IPS-NIHi11 (cell line): ENCODE measurements around the gene INKA2.

ENCODE experiments used
- DNase-seq: peaks from one replicate; pipeline ENCODE4 v3.0.0; 2012; ENCODE audit warnings: mixed read lengths, low spot score

The INKA2 gene

DNA sequence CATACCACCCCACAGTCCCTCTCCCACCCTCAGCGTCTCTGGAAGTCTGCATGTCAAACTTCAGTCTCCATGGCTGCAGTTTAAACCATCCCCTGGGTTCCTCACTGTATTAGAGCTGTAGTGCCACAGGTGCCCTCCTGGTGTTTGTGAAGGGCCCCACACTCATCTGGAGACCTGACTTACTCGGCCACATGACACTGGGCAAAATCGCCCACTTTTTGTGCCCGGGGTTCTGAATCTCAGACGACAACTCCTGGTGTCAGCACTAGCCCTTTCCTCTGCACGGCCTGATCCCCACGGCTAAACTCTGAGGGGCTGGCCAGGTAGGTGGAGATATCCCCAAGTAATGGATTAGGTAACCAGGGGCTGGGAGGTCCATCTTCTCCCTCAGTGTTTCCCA lies 6.5 kb downstream of the INKA2 start:
- DNase-seq, result no peak

DNA sequence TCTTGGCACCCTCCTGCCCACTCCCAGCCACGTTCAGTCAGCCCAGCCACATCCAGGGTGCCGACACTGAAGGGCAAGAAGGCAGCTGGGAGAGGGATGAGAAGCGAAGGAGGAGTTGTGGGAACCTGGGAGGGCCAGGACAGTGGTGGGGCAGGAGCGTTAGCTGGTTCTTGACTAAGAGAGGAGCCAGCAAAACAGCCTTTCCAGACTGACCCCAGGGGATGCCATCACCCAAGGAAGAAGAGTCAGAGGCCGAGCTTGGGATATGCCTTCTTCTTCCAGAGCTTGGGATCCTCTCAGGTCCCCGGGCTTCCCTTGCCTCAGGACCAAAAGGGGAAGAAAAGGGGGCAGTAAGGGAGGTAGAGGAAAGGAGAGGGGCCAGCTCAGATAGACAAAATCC lies 7.2 kb downstream of the INKA2 start:
- no peak for DNase-seq

DNA sequence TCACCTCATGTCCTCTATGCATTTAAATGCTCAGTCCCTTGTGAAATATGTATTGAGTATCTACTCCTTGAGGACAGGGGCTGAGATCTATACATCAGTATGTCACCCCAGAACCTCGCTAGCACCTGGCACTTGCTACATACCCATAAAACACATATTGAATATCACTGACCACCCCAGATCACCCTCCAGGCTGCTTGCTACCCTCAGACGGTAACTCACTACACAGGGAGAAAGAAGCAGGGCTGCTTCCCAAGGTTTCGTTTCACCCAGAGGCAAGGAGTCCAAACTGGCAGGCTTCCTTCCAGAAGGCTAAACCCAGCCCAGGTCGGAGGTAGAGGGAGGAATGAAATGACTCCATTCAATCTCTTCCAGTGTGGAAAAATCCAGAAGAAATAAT lies 8.5 kb downstream of the INKA2 start:
- no peak for DNase-seq

DNA sequence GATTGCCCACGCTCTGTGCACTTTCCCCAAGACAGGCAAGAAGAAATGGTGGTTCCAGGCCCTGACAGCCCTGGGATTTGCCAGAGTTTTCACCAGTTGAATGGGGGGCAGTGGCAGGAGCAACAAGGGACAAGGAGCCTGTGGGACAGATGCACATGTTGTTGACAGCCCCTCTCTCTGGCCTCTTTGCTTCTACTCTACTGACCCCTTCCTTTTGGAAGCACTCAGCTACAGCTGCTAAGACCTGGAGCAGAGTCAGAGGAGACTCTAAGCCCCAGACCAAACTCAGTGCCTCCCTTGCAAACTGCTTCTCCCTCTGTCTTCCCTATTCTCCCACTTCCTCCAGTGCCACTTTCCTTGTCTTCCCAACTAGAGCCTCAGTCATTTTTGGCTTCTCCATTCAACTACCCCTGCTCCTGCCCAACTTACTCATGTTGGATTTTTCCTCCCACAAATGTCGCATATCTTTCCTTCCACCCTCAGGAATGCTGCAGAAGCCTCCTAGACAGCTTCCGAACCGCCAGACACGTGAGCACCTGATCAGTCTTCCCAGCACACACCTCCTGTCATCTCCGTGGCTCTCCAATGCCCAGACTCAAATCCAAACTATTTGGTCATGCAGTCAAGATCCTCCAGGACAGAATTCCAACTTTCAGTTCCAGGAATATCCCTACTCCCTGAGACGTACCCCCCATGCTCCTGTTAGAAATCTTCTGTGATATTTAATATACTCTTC lies 9.1 kb downstream of the INKA2 start:
- DNase-seq, result no peak

DNA sequence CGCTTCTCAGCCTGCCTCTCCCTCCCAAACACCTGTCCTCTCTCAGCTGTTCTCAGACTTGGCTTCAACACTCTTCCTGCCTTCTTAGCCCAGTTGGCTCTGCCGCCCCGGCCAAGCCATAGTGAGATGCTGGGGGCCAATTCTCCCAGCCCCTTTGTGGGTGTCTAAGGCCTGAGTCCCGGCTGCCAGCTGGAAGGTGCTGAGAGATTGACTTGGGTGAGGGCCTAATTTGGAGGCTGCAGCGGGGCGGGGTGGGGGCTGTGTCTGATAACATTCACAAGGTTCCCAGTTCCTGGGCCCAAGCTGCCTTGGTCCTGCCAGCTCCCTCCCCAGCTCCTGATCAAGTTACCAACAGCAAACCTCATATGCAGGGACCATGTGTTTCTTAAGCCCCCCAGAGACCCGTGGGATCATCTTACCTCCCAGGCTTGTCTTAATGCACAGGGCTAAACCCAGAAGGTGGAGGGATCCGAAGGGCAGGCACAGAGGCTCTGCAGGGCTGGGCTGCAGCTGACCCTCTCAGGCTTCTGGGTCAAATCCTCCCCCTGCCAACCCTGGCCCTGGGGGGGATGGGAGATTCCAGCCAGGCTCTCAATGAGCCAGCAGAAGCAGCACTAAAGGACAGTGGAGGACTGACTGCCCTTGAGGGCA lies 9.8 kb downstream of the INKA2 start:
- DNase-seq, result no peak

DNA sequence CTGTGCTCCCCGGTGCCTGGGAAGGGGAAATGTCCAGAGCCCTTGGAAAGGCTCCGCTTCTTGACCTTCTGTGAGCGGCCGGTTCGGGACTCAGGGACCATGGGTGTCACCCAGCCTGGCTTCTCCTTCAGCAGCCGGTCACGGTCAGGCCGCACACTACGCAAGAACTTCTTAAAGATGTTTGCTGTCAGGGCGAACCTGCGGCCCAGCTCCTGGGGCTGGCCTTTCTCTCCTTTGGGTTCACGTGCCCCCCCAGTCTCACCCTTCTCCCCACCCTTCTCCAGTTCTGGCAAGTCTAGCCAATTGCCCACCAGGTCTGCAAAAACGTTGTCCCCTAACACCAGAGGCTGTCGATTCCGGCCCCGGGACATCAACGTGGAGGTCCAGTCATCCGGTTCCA lies 12.1 kb downstream of the INKA2 start:
- no peak for DNase-seq

DNA sequence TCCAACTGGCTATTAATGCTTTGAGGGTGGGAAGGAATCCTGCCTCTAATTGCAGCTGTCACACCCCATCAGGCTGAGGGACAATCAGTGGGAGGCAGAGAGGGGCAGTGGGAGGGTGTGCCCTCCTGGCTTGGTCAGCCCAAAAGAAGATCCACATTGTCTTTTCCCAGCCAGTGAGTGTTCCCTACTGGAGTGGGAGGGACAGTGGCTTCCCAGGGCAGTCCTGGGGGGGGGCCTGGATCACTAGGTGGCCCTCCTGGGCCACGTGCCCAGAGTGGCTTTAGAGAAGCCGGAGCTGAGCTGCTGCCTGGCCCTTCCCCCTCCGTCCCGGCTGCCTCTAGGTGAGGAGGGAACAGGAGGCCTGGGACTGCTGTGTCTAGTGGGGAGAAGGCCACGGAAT lies 14.0 kb downstream of the INKA2 start:
- DNase-seq, result peak; percentile 44

DNA sequence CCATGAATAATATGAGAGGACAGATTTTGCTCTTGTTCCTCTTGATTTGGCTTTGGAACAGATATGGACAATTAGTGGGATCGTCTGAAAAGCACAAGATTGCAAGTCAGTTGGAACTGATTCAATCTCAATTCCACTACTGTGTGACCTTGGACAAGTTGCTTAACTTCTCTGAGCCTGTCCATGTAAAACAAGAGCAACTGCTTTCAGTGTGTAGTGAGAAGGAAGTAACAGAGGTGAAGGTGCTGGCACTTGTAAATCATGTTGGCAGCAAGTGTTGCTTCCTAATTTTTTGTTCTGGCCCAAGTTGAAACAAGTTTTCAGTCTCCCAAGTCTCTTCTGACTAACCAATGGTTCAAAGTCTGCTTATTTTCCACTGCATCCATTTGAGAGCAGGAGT lies 15.3 kb downstream of the INKA2 start:
- DNase-seq, result no peak

DNA sequence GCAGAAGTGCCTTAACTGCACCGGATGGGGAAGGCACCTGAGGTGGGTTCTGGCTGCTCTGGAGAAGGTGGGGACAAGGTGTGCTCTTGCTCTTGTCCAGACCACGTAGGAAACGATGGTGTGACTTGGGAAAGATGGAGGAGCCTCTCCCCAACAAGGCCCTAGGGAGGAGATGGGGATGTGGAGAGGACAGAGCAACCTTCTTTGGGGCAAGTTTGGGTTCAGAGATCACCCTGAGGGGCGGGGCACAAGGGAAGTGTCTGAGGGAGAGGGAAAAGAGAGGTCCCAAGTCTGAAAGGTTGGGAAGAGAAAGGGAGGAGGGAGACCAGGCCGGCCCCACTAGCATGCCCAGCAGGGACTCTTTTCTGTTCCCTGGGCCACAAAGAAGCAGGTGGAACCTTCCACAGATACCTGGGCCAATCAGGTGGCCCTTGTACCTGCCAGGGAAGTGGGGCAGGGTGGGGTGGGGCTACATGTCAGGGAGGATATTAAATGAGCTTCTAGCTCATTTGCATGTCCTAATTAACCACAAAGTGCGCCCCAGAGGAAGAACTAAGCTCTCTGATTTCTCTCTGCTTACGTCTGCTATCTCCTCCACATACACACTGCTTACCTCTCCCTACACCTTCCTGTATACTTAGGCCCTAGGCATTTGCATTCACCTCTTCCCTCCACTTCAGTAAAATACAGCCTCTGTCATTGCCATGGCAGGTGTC lies 15.9 kb downstream of the INKA2 start:
- no peak for DNase-seq

DNA sequence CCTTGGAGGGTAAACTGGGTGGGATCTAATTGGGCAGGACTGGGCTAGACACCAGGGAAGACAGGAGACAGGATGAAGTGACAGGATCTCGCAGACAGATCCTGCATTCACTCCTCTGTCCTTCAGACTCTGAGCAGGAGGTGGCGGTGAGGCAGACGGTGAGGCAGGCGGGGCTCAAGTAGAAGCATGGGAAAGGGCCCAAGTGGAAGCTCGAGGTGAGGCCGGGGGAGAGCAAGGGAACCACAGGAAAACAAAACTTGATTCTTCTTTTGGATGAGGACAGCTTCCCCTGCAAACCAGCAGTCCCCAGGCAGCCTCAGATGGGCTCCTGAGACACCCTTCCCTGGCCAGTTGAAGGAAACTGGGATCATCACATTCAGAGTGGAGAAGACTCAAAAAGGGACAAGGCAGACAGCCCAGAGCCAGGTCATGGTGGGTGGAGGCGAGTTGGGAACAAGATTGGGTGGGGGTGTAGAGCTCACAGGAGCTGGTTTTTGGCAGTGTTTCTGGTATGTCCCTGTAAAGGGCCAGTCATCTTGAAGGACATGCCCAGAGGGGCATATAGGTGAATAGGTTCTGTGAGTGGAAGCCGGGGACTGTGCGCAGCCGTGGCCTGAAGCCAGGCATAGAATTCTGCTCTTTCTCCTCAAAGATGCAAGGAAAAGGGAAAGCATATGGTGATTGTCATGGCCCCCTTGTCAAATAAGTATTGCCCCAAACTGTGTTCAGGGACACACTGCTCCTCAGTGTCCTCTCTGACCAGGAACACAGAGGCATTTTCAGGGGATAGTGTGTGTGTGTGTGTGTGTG lies 18.0 kb downstream of the INKA2 start:
- DNase-seq, result no peak

DNA sequence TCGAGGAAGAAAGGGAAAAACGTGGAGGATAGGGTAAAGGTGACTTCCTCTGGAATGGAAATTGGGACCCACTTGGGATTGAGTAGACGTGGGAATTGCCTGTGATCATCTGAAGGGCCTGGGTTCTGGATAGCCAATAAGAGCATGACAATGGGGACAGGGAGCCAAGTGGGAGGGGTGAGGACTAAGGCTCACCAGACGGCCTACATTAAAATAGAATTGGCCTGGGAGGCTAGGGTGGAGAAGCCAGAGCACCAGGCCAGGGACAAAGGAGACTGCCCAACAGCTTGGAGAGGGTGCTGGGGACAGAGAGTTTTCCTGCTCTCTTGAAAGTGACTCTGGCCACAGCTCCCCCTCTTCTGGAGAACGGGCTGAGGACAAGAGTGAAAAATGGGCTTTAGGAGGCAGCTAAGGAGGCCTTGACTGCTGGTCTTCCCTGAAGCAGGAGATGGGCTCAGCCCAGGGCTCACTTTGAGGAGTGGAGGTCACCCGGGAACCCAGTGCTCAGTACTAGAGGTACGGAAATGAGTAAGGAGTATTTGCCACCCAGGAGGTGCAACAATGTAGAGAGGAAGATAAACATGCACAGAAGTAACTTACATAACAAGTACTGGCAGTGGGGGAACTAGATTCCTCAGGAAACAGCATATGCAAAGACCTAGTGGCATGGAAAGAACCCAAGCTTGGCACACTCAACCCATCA lies 18.8 kb downstream of the INKA2 start:
- no peak for DNase-seq

DNA sequence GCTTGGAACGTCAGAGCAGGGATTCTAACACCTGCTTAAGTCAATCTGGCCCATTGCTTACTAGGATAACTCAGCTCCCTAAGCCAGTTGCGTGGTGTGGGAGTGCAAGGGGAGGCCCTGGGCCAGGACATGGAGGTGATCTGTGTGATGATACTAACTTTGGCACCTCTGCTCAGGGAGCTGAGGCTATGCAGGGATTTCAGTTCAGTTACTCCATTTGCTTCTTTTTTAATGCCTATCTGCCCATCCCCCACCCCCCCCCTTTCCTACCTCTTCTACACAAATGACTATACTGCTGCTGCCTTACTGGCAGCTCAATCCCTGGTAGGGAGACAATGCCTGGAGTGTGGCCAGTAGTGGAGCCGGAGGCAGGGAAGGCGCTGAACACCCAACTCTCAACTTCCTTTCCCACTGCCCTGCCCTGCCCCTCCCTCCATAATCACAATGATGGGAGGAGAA lies 19.5 kb downstream of the INKA2 start:
- DNase-seq, result no peak

DNA sequence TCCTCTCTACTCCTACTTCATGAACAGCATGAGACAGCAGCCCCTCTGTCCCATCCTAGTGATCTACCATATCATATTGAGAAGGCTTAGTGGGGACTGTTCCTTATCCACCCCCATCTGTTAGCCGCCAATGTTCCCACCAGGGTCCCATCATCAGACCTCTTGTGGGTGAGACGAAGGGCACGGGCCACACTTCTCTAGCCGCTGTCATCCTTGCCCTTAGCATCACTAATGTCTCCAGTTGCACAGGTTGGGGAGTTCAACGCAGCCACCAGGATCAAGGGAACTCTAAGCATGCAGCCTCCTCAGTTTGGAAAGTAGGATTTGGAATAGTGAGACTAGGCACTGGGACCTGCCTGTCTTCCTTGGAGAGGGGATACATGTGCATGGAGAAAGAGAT lies 20.1 kb downstream of the INKA2 start:
- no peak for DNase-seq

DNA sequence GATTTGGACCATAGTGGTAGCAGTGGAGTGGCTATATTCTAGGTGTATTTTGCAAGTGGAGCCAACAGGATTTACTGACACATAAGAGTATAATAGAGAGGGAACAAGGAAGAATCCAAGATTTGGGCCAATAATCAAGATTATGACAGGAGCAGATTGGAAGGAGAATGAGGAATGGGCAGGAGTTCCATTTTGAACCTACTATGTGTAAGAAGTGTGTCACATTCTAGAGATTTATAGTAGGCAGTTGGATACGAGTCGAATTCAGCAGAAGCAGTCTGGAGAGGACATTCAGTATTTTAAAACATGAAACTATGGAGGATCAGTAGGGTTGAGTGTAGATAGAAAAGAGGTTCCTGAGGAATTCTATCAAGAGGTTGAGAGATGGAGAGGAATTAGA lies 21.7 kb downstream of the INKA2 start:
- no peak for DNase-seq

DNA sequence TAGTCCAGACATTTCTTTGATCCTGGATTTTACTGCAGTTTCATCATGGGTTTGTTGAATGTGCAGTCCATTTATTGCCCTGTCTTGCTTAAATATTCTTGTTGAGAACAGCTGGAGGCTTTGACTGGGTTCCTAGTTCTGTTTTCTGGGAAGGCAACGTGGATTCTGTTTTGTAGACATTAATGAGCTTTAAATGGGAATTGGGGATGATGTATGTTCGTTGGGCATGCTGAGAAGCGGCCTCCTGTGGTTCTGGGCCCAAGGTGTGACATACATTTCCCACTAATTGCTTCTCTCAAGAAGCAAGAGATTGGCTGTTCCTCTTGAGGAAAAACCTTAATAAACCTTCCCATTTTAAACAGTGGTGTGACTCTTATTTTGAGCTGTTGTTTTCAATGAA lies 22.9 kb downstream of the INKA2 start:
- no peak for DNase-seq

DNA sequence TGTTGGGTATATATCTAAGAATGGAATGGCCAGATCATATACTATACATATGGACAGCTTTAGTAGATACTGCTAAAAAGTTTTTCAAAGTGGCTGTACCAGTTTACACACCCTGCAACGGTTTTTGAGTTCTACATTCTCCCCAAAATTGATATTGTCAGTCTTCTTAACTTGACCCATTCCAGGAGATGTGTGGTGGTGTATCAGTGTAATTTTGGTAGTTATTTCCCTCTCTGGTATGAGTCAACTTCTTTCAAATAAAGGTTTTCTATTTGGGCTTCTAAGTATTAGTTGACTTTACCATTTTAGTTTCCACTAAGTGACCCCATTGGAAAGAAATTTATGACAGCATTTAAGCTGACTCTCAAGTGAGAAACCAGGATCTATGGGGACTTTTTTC lies 29.2 kb downstream of the INKA2 start:
- DNase-seq, result no peak

DNA sequence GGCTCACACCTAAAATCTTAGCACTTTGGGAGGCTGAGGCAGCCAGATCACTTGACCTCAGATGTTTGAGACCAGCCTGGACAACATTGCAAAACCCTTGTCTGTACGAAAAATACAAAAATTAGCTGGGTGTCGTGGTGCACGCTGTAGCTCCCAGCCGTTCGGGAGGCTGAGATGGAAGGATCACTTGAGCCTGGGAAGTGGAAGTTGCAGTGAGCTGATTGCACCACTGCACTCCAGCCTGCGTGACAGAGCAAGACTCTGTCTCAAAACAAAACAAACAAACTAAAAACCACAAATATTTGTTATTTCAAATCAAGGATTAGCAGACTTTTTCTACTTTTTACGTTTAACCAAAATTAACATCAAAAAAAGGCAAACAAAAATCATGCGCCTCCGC lies 31.3 kb downstream of the INKA2 start:
- no peak for DNase-seq

DNA sequence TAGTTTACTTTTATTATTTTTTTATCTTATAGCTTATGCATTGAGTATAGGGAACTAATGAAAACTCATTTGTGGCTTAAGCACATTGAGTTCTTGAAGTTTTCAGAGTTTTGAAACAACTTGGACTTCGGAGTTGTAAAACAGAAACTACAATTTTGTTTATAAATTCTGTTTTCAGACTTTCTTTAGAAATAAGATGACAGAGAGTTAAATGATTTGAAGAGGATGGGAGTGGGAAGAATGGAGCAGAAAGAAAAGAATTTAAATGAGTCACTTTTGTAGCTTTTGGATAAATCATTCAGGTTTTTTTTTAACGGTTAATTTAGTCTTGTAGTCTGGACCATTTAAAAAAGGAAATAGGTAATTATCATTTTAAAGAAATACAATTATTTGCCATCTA lies 32.3 kb downstream of the INKA2 start:
- DNase-seq, result no peak

DNA sequence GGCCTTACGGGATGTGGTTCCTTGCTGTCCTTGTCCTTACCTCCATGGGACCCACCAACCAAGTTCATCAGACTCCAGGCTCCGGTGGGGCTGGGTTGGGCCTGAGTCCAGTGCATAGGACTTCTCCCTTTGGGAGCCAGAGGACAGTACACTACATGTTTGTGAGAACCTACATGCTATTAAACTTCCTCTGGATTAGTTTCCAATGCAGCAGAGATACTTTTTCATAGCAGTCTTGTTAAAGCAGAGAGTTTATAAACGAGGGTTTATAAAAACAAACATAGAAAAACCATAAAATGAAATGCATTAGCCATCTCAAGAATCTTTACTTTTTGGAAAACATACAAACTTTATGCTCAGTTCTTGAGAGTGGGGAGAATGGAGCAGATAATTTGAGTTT lies 33.4 kb downstream of the INKA2 start:
- no peak for DNase-seq

DNA sequence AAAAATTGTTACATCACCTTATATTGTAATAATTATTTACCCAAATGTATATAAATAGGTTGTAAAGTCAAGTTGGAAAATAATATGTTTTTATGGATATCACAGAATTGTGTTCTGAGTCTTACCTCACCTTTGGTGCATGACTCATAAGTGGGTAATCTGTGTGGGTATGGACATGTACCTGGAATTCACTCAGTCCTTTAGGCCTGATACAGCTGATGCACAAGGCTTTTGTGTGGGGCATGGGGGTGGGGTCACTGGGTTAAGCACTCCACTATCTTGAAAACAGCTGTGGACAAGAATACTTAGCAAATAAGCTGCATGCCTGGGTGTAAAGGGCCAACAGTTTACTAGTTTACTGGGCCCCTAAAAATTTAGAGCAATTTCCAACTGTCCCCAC lies 34.4 kb downstream of the INKA2 start:
- no peak for DNase-seq

DNA sequence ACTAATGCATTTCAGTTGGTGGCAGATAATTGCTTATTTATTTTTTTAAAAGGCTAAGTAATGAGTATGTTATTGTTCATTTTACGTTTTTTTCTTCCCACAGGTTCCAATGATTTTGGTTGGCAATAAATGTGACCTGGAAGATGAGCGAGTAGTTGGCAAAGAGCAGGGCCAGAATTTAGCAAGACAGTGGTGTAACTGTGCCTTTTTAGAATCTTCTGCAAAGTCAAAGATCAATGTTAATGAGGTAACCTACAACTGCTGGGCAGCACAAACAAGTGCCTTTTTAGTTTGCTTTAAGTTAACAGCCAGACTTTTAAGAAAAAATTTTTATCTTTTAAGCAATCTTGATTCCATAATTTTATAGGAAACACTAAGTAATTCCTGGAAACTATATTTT lies 35.0 kb downstream of the INKA2 start:
- DNase-seq, result no peak

DNA sequence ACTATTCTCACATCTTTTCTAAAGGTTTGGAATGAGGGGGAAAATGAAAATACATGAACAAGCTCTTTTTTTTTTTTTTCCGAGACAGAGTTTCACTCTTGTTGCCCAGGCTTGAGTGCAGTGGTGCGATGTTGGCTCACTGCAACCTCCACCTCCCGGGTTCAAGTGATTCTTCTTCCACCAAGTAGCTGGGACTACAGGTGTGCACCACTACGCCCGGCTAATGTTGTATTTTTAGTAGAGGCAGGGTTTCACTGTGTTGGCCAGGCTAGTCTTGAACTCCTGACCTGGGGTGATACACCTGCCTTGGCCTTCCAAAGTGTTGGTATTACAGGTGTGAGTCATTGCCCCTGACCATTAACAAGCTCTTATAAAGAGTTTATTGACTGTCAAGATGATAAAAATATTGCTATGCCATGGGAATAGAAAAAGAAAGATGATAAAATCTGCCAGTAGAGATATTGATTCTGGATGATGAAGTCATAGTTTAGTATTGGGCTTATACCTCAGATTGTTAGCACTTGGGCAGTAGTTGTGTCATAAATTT lies 36.6 kb downstream of the INKA2 start:
- DNase-seq, result no peak
